ENCODE data around the gene KCNAB1. TPM values are rescaled to one million over a fixed set of nuclear protein-coding genes. Genes with fewer than 3 reads are reported as not detected.

Gene KCNAB1
- polyA plus RNA-seq, 1 experiment, result 0.07 TPM

DNA sequence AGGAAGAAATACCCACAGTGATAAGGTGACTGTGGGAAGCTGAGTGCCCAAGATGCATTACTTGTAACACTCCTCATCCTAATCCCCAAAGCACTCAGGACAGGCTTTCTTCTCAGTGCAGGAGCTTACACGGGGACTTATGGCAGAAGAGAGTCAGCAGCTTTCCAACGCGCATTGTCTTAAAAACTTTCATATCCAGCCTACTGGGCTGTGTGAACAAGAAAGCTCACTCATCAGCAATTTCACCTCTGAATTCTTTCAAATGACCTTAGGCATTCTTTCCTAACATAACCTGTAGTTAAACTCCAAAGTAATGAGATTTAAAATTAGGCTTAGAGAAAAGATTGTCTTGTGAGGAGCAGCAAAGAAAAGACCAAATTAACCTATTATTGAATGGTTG, 132.3 kb downstream of the KCNAB1 start:
- H3K4me3 ChIP-seq (ENCODE audit: low read depth, low read length), result no peak overlapping the region
- no peak overlapping the region for H3K27ac ChIP-seq (ENCODE audit: low read depth, low read length)
- H3K9me3 ChIP-seq (ENCODE audit: control insufficient read depth, insufficient read depth, low read length), result no peaks in the 10 kb centered on the region
- ChIA-PET POLR2A (no interaction called here), CTCF (no interaction called here)
- TF ChIP-seq, protein P1, sequence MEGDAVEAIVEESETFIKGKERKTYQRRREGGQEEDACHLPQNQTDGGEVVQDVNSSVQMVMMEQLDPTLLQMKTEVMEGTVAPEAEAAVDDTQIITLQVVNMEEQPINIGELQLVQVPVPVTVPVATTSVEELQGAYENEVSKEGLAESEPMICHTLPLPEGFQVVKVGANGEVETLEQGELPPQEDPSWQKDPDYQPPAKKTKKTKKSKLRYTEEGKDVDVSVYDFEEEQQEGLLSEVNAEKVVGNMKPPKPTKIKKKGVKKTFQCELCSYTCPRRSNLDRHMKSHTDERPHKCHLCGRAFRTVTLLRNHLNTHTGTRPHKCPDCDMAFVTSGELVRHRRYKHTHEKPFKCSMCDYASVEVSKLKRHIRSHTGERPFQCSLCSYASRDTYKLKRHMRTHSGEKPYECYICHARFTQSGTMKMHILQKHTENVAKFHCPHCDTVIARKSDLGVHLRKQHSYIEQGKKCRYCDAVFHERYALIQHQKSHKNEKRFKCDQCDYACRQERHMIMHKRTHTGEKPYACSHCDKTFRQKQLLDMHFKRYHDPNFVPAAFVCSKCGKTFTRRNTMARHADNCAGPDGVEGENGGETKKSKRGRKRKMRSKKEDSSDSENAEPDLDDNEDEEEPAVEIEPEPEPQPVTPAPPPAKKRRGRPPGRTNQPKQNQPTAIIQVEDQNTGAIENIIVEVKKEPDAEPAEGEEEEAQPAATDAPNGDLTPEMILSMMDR (IDR thresholded peaks at IDR 0.05; ENCODE audit: low read depth, low read length), result no peak
- no peak for DNase-seq (ENCODE audit: low read depth, low spot score)
- no peaks in the 10 kb centered on the region for H3K27me3 ChIP-seq (ENCODE audit: control insufficient read depth, insufficient read depth, low read length)

DNA sequence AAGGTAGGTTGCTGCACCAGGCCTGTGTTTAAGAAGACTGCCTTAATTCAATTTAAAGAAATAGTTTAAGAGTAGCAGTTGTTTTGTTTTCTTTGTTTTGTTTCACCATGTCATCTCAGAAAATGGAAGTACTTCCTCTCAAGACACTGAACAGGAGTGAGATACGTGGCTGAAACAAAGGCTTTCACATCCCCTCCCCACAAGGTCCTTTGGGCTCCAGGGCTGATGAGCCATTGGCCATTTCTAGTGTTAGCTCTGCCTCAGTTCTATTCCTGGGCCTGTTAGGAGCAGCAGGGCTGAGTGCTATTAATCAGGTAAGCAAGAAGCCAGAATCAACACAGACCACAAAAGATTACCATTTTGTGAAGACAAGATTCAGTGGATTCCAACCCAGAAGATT, 132.8 kb downstream of the KCNAB1 start:
- TF ChIP-seq, protein P1 (IDR thresholded peaks at IDR 0.05; ENCODE audit: low read depth, low read length), result no peak
- DNase-seq (ENCODE audit: low read depth, low spot score), result no peak
- CTCF ChIA-PET, result no interaction called here
- Histone ChIP-seq H3K9me3 (ENCODE audit: control insufficient read depth, insufficient read depth, low read length) (no peaks in the 10 kb centered on the region), H3K27ac (ENCODE audit: low read depth, low read length) (no peak overlapping the region), H3K4me3 (ENCODE audit: low read depth, low read length) (no peak overlapping the region), H3K27me3 (ENCODE audit: control insufficient read depth, insufficient read depth, low read length) (no peaks in the 10 kb centered on the region)
- POLR2A ChIA-PET, result no interaction called here

DNA sequence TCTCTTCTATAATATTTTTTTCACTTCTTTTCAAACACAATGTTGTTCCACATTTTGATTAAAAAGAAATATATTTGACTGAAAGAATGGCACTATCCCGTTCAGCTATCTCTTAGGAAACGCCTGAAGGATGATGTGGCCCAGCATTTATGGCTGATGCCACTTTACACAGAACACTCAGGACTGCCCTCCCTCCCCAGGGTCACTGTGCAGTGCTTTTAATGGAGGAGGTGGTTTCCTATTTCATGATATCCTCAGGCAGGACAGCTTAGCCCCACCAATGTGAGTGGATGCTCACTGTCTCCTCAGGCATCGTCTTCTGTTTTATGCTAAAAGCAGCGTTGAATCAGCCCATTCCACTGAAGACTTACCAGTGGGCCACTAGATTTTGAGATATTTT, 135.9 kb downstream of the KCNAB1 start:
- POLR2A ChIA-PET, result no interaction called here
- CTCF ChIA-PET, result no interaction called here
- H3K27me3 ChIP-seq (ENCODE audit: control insufficient read depth, insufficient read depth, low read length), result no peaks in the 10 kb centered on the region
- TF ChIP-seq, protein P1 (IDR thresholded peaks at IDR 0.05; ENCODE audit: low read depth, low read length), result no peak
- no peak overlapping the region for H3K27ac ChIP-seq (ENCODE audit: low read depth, low read length)
- no peaks in the 10 kb centered on the region for H3K9me3 ChIP-seq (ENCODE audit: control insufficient read depth, insufficient read depth, low read length)
- no peak overlapping the region for H3K4me3 ChIP-seq (ENCODE audit: low read depth, low read length)
- DNase-seq (ENCODE audit: low read depth, low spot score), result no peak

DNA sequence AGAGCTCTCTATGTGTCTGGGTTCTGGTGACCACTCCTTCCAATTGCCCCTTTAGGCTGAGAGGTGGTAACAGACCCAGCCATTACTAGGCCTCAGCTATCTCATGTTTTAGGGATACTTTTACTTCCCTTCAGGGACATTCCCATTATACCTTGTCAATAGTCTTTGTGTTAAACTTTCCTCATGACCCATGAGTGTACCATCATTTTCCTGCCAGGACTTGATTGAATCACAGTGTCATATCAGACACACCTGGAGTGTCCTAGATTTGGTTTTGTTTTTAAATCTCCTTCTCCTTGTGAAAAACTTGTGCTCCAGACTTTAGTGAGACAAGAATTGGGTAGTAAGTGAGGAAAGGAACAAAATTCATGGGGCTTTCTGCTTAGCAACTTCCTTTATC, 136.6 kb downstream of the KCNAB1 start:
- Histone ChIP-seq H3K27me3 (ENCODE audit: control insufficient read depth, insufficient read depth, low read length) (no peaks in the 10 kb centered on the region), H3K27ac (ENCODE audit: low read depth, low read length) (no peak overlapping the region), H3K4me3 (ENCODE audit: low read depth, low read length) (no peak overlapping the region), H3K9me3 (ENCODE audit: control insufficient read depth, insufficient read depth, low read length) (no peaks in the 10 kb centered on the region)
- CTCF ChIA-PET, result no interaction called here
- TF ChIP-seq, protein P1 (IDR thresholded peaks at IDR 0.05; ENCODE audit: low read depth, low read length), result no peak
- POLR2A ChIA-PET, result no interaction called here
- DNase-seq (ENCODE audit: low read depth, low spot score), result no peak

DNA sequence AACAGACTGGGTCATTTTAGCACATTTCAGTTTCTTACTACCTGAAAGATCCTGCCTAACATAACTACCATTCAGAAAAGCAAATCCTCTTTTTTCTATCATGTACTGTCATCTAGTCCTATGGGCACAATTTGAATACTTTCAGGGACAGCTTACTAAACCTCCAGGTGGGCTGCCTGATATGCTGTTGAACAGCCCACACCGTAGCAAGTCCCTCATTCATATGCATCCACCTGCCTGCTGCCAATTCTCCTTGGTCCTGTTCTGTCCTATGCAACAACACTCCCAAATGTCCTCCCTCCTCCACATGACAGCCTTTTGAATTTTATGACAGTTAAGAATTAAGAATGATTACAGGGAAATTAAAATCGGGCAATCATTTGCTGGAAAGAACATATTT, 137.9 kb downstream of the KCNAB1 start:
- H3K4me3 ChIP-seq (ENCODE audit: low read depth, low read length), result no peak overlapping the region
- TF ChIP-seq, protein P1 (IDR thresholded peaks at IDR 0.05; ENCODE audit: low read depth, low read length), result no peak
- ChIA-PET CTCF (no interaction called here), POLR2A (no interaction called here)
- H3K9me3 ChIP-seq (ENCODE audit: control insufficient read depth, insufficient read depth, low read length), result no peaks in the 10 kb centered on the region
- no peak overlapping the region for H3K27ac ChIP-seq (ENCODE audit: low read depth, low read length)
- no peak for DNase-seq (ENCODE audit: low read depth, low spot score)
- H3K27me3 ChIP-seq (ENCODE audit: control insufficient read depth, insufficient read depth, low read length), result no peaks in the 10 kb centered on the region

All from AG04450 (cell line).